ENCODE measurements around the gene FAM114A1. TPM values are rescaled to one million over a fixed set of nuclear protein-coding genes. Genes with fewer than 3 reads are reported as not detected.

The FAM114A1 gene
- polyA plus RNA-seq, 2 of the 4 experiments (the other 2 are of a cell fraction), result 44.2 to 55.4 TPM

DNA sequence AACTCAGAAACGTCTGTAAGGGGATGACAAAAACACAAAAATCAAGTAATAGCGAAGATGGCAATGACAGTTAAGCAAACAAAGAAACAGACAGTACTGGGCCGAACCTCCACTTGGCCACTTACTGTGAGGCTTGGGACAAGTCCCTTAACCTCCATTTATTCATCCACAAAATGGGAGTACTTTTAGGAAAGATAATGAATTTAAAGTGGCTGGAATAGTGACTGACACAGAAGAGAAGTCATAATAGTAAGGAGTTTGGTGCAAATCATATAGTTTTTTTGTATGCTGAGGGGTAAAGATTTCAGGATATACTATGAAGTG lies 9.5 kb upstream of the FAM114A1 start:
- FAIRE-seq, result no peak

DNA sequence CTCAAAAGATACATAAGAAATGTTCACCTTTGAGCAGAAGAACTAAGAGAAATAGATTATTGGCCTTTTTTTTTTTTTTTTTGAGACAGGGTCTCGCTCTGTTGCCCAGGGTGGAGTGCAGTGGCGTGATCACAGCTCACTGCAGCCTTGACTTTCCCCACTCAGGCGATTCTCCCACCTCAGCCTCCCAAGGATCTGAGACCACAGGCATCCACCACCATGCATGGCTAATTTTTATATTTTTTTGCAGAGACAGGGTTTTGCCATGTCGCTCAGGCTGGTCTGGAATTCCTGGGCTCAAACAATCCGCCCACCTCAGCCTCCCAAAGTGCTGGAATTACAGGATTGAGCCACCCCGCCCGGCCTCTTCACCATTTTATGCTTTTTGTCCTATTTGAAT lies 8.1 kb upstream of the FAM114A1 start:
- ChIA-PET POLR2A (no interaction called here), CTCF (interaction anchor here (1.4 to 3.6 kb wide), 5 partner anchors 11 to 101 kb away, joined by 3 to 27 read pairs (median 6); no protein-coding TSS in a partner anchor)
- peak overlapping the region in 1 of 2 experiments; percentile 94; a peak in 2 of 6 replicates for H3K27ac ChIP-seq
- DNase-seq (ENCODE audit: low read depth in 1 of 2, low spot score in 1 of 2), result no peak
- no peak overlapping the region for H3K4me2 ChIP-seq
- no peak for ATAC-seq
- TF ChIP-seq, protein P1, sequence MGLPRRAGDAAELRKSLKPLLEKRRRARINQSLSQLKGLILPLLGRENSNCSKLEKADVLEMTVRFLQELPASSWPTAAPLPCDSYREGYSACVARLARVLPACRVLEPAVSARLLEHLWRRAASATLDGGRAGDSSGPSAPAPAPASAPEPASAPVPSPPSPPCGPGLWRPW (IDR thresholded peaks at IDR 0.05), result no peak
- TF ChIP-seq SMC3 (IDR thresholded peaks at IDR 0.05), result no peak
- TF ChIP-seq JUNB (IDR thresholded peaks at IDR 0.05), result no peak
- TF ChIP-seq NR3C1 (IDR thresholded peaks at IDR 0.05), result no peak
- TF ChIP-seq CBX8 (IDR thresholded peaks at IDR 0.05), result no peak
- TF ChIP-seq, protein P2, sequence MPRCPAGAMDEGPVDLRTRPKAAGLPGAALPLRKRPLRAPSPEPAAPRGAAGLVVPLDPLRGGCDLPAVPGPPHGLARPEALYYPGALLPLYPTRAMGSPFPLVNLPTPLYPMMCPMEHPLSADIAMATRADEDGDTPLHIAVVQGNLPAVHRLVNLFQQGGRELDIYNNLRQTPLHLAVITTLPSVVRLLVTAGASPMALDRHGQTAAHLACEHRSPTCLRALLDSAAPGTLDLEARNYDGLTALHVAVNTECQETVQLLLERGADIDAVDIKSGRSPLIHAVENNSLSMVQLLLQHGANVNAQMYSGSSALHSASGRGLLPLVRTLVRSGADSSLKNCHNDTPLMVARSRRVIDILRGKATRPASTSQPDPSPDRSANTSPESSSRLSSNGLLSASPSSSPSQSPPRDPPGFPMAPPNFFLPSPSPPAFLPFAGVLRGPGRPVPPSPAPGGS (IDR thresholded peaks at IDR 0.05), result no peak
- TF ChIP-seq, protein P3, sequence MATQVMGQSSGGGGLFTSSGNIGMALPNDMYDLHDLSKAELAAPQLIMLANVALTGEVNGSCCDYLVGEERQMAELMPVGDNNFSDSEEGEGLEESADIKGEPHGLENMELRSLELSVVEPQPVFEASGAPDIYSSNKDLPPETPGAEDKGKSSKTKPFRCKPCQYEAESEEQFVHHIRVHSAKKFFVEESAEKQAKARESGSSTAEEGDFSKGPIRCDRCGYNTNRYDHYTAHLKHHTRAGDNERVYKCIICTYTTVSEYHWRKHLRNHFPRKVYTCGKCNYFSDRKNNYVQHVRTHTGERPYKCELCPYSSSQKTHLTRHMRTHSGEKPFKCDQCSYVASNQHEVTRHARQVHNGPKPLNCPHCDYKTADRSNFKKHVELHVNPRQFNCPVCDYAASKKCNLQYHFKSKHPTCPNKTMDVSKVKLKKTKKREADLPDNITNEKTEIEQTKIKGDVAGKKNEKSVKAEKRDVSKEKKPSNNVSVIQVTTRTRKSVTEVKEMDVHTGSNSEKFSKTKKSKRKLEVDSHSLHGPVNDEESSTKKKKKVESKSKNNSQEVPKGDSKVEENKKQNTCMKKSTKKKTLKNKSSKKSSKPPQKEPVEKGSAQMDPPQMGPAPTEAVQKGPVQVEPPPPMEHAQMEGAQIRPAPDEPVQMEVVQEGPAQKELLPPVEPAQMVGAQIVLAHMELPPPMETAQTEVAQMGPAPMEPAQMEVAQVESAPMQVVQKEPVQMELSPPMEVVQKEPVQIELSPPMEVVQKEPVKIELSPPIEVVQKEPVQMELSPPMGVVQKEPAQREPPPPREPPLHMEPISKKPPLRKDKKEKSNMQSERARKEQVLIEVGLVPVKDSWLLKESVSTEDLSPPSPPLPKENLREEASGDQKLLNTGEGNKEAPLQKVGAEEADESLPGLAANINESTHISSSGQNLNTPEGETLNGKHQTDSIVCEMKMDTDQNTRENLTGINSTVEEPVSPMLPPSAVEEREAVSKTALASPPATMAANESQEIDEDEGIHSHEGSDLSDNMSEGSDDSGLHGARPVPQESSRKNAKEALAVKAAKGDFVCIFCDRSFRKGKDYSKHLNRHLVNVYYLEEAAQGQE (IDR thresholded peaks at IDR 0.05), result no peak
- no peak for TF ChIP-seq EP300 (IDR thresholded peaks at IDR 0.05)
- no peak for TF ChIP-seq TP53 (CRISPR knock-in tag; IDR thresholded peaks at IDR 0.05)
- TF ChIP-seq TFCP2L1 (CRISPR knock-in tag; IDR thresholded peaks at IDR 0.05), result no peak
- TF ChIP-seq FOSB (CRISPR knock-in tag; IDR thresholded peaks at IDR 0.05), result no peak
- TF ChIP-seq HOXA7 (CRISPR knock-in tag; IDR thresholded peaks at IDR 0.05), result no peak
- TF ChIP-seq PHF8 (IDR thresholded peaks at IDR 0.05; ENCODE audit: borderline replicate concordance, low read depth), result no peak
- 95% methylated on average over 7 of the region's 7 CpGs for WGBS (ENCODE audit: missing lambda C conversion rate)
- peaks cover 14% of the 10 kb centered on the region for H3K4me1 ChIP-seq
- no peaks in the 10 kb centered on the region for H3K9me3 ChIP-seq
- no peak for FAIRE-seq
- no peak overlapping the region for H3K4me3 ChIP-seq

More for the DNA sequence above, 9.5 kb upstream of the FAM114A1 start:
- 7% methylated on average over 3 of the region's 3 CpGs for WGBS (ENCODE audit: missing lambda C conversion rate)
- TF ChIP-seq NFE2L2 (conservative IDR thresholded peaks at IDR 0.05; ENCODE audit: low read length) (no peak), HOXB13 (CRISPR knock-in tag; IDR thresholded peaks at IDR 0.05; ENCODE audit: low read depth) (0 out of 2 replicates have a peak, but pooled peaks have one; percentile 11), GATA3 (IDR thresholded peaks at IDR 0.05; ENCODE audit: borderline replicate concordance) (no peak), TFCP2L1 (CRISPR knock-in tag; IDR thresholded peaks at IDR 0.05) (no peak), EP300 (IDR thresholded peaks at IDR 0.05) (no peak), KDM5A (IDR thresholded peaks at IDR 0.05) (no peak), PHF8 (IDR thresholded peaks at IDR 0.05; ENCODE audit: borderline replicate concordance, low read depth) (no peak), CEBPB (IDR thresholded peaks at IDR 0.05) (peak in 1 of 2 experiments; percentile 0; a peak in 1 of 4 replicates), HOXB5 (CRISPR knock-in tag; IDR thresholded peaks at IDR 0.05) (no peak), CHD2 (IDR thresholded peaks at IDR 0.05; ENCODE audit: low read length, partially characterized antibody) (no peak), MYC (IDR thresholded peaks at IDR 0.05; ENCODE audit: borderline replicate concordance, low read length) (no peak), CHD4 (IDR thresholded peaks at IDR 0.05; ENCODE audit: borderline replicate concordance) (no peak), EHF (CRISPR knock-in tag; IDR thresholded peaks at IDR 0.05) (no peak), JUNB (IDR thresholded peaks at IDR 0.05) (no peak), POLR2A (IDR thresholded peaks at IDR 0.05; ENCODE audit: low read length) (no peak), KDM1A (IDR thresholded peaks at IDR 0.05; ENCODE audit: low read depth) (0 out of 2 replicates have a peak, but pooled peaks have one; percentile 28), MAFK (IDR thresholded peaks at IDR 0.05; ENCODE audit: partially characterized antibody) (no peak), CBX8 (IDR thresholded peaks at IDR 0.05) (no peak), ZFP36 (IDR thresholded peaks at IDR 0.05; ENCODE audit: borderline replicate concordance, partially characterized antibody) (no peak)
- TF ChIP-seq, protein P4, sequence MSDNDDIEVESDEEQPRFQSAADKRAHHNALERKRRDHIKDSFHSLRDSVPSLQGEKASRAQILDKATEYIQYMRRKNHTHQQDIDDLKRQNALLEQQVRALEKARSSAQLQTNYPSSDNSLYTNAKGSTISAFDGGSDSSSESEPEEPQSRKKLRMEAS (IDR thresholded peaks at IDR 0.05), result no peak
- TF ChIP-seq, protein P1 (IDR thresholded peaks at IDR 0.05), result no peak
- TF ChIP-seq, protein P5, sequence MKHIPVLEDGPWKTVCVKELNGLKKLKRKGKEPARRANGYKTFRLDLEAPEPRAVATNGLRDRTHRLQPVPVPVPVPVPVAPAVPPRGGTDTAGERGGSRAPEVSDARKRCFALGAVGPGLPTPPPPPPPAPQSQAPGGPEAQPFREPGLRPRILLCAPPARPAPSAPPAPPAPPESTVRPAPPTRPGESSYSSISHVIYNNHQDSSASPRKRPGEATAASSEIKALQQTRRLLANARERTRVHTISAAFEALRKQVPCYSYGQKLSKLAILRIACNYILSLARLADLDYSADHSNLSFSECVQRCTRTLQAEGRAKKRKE (CRISPR knock-in tag; IDR thresholded peaks at IDR 0.05; ENCODE audit: low read depth), result no peak
- ATAC-seq (no peak), DNase-seq (ENCODE audit: low read depth in 1 of 2, low spot score in 1 of 2) (no peak)
- Histone ChIP-seq H3K4me1 (peaks cover 14% of the 10 kb centered on the region), H3K4me2 (peak overlapping the region; percentile 95), H3K9me3 (no peaks in the 10 kb centered on the region), H3K4me3 (no peak overlapping the region), H3K27ac (peak overlapping the region; percentile 85 to 94)
- POLR2A ChIA-PET, result no interaction called here
- CTCF ChIA-PET, result interaction anchor here (0.6 to 0.9 kb wide), 2 partner anchors 73 to 128 kb away, joined by 4 to 7 read pairs; no protein-coding TSS in a partner anchor
